CD8-positive, alpha-beta memory T cell (primary cell): ENCODE results near the gene DPH1. TPM values are rescaled to one million over a fixed set of nuclear protein-coding genes. Genes with fewer than 3 reads are reported as not detected.

Source experiments
- CTCF ChIA-PET: fragments of 350-600 bp; sonication (Branson Sonifier 250); formaldehyde crosslinking; loops from one replicate; lab custom pipeline; 2021; ENCODE audit warnings: antibody characterized with exemption; lab: Charles Lee
- POLR2A ChIA-PET: fragments of 350-600 bp; sonication (Branson Sonifier 250); formaldehyde crosslinking; loops from one replicate; lab custom pipeline; 2021; ENCODE audit warnings: antibody characterized with exemption; lab: Charles Lee
- DNase-seq, 5 donors: peaks; one replicate each; pipeline versions ENCODE4 v3.0.0 to v3.0.0-alpha.2; 2020 to 2022; ENCODE audit warnings: mixed read lengths in 1 of 5
- H3K27ac ChIP-seq: one replicate; pipeline ENCODE4 v1.7.0; 2013; ENCODE audit warnings: low read depth, mild to moderate bottlenecking, low read length, moderate library complexity
- H3K27me3 ChIP-seq: 2 replicates; pipeline ENCODE4 v1.7.0; 2013; ENCODE audit warnings: low read length, mild to moderate bottlenecking; ENCODE audit not compliant: insufficient read depth, poor library complexity, severe bottlenecking
- H3K36me3 ChIP-seq: 2 replicates; pipeline ENCODE4 v1.7.0; 2013; ENCODE audit warnings: mild to moderate bottlenecking, low read length, moderate library complexity; ENCODE audit not compliant: insufficient read depth
- H3K4me1 ChIP-seq: 2 replicates; pipeline ENCODE4 v1.7.0; 2013; ENCODE audit warnings: mild to moderate bottlenecking, low read length, moderate library complexity; ENCODE audit not compliant: insufficient read depth
- H3K4me3 ChIP-seq: 2 replicates; pipeline ENCODE4 v1.7.0; 2013; ENCODE audit warnings: mild to moderate bottlenecking, low read length
- H3K9me3 ChIP-seq: 2 replicates; pipeline ENCODE4 v1.7.0; 2013; ENCODE audit warnings: mild to moderate bottlenecking, low read length
- H3K27ac Mint-ChIP-seq, 8 donors: one replicate each; pipeline ENCODE4 v1.8.0; 2020 to 2021; ENCODE audit warnings: mixed read lengths in 8 of 8, mild to moderate bottlenecking in 6 of 8, inconsistent platforms in 3 of 8, moderate library complexity in 3 of 8
- H3K27me3 Mint-ChIP-seq, 2 donors: one replicate each; pipeline ENCODE4 v1.8.0; 2020 to 2021; ENCODE audit warnings: mixed read lengths in 2 of 2, mild to moderate bottlenecking in 1 of 2, moderate library complexity in 1 of 2
- H3K36me3 Mint-ChIP-seq, 3 donors: one replicate each; pipeline ENCODE4 v1.8.0; 2020 to 2021; ENCODE audit warnings: mixed read lengths in 3 of 3, inconsistent platforms in 1 of 3, mild to moderate bottlenecking in 1 of 3
- H3K4me1 Mint-ChIP-seq, 3 donors: one replicate each; pipeline ENCODE4 v1.8.0; 2020 to 2021; ENCODE audit warnings: mixed read lengths in 3 of 3, inconsistent platforms in 1 of 3, mild to moderate bottlenecking in 1 of 3
- H3K4me3 Mint-ChIP-seq, 7 donors: one replicate each; pipeline ENCODE4 v1.8.0; 2020 to 2021; ENCODE audit warnings: mixed read lengths in 7 of 7, mild to moderate bottlenecking in 6 of 7, moderate library complexity in 4 of 7, inconsistent platforms in 2 of 7
- H3K9me3 Mint-ChIP-seq, 5 donors: one replicate each; pipeline ENCODE4 v1.8.0; 2020 to 2022; ENCODE audit warnings: mixed read lengths in 5 of 5, mild to moderate bottlenecking in 3 of 5, moderate library complexity in 2 of 5, inconsistent platforms in 1 of 5
- polyA plus RNA-seq: library from polyadenylated mRNA; unstranded; fragments of 300-500 nt; fragmentation: Illumina TruSeq; gene quantifications from one replicate; pipeline ENCODE4 v1.2.3, GENCODE V29; 2021
- total RNA-seq, 2 experiments: library from RNA; stranded (reverse); gene quantifications; one replicate each; pipeline ENCODE4 v1.2.3, GENCODE V29; 2021

DPH1 gene
- total and polyA plus RNA-seq, 3 experiments from 2014 or later: 33.2 to 43.8 (median 38.5) TPM

GRCh38 chr17:2092253-2092652 lies 62.3 kb downstream of the DPH1 start:
- Histone ChIP-seq H3K9me3 (no peaks in the 10 kb centered on the region), H3K4me1 (peaks cover 36% of the 10 kb centered on the region), H3K4me3 (no peak overlapping the region), H3K27me3 (no peaks in the 10 kb centered on the region), H3K27ac (no peak overlapping the region), H3K36me3 (no peaks in the 10 kb centered on the region)
- Mint-ChIP-seq H3K4me1 (peaks cover 40 to 59% (median 47%) of the 10 kb centered on the region in 3 donors), H3K27me3 (no peaks in the 10 kb centered on the region), H3K4me3 (peak overlapping the region in 3 of 7 donors; percentile 1 to 40 (median 2)), H3K9me3 (no peaks in the 10 kb centered on the region), H3K36me3 (peaks cover 0 to 24% (median 4%) of the 10 kb centered on the region in 3 donors), H3K27ac (peak overlapping the region in 5 of 8 donors; percentile 12 to 84 (median 46))
- POLR2A ChIA-PET: no interaction called here
- CTCF ChIA-PET: interaction anchor here (6.9 kb wide), 1 partner anchor 35 kb away, joined by 73 read pairs; the partner anchor contains the start of gene HIC1
- no peak for DNase-seq

- H3K36me3 ChIP-seq: no peaks in the 10 kb centered on the region
- no peaks in the 10 kb centered on the region for H3K27me3 ChIP-seq
- Mint-ChIP-seq H3K4me3 (no peak overlapping the region), H3K36me3 (peaks cover 0 to 31% (median 8%) of the 10 kb centered on the region in 3 donors), H3K27ac (peak overlapping the region in 2 of 8 donors; percentile 51 to 66), H3K27me3 (no peaks in the 10 kb centered on the region), H3K9me3 (no peaks in the 10 kb centered on the region), H3K4me1 (peaks cover 30 to 50% (median 37%) of the 10 kb centered on the region in 3 donors)
- H3K4me1 ChIP-seq: peaks cover 25% of the 10 kb centered on the region
- H3K4me3 ChIP-seq: no peak overlapping the region
- H3K27ac ChIP-seq: no peak overlapping the region
- POLR2A ChIA-PET: no interaction called here
- no peaks in the 10 kb centered on the region for H3K9me3 ChIP-seq
- CTCF ChIA-PET: no interaction called here
- DNase-seq: no peak
Observed at GRCh38 chr17:2093349-2093748, 63.4 kb downstream of the DPH1 start.

Other genes with a start within 250 kb of the DPH1 start
- 10 to 100 TPM; 18.7 to 20.1 TPM for gene SMYD4, start 200.3 kb upstream of the DPH1 start, total RNA-seq
- 16.4 TPM for gene SMYD4, start 200.3 kb upstream of the DPH1 start, polyA plus RNA-seq
- gene RPA1, start 200.1 kb upstream of the DPH1 start, total RNA-seq: 100 to 1,000 TPM; 168 to 192 TPM
- gene RPA1, start 200.1 kb upstream of the DPH1 start, polyA plus RNA-seq: 92.3 TPM
- 1 to 10 TPM; 1.0 to 1.2 TPM for gene RTN4RL1, start 4.8 kb upstream of the DPH1 start, total RNA-seq
- gene RTN4RL1, start 4.8 kb upstream of the DPH1 start, polyA plus RNA-seq: 0.32 TPM
- 10 to 100 TPM; 54.2 to 56.2 TPM for gene OVCA2, start 11.9 kb downstream of the DPH1 start, total RNA-seq
- gene OVCA2, start 11.9 kb downstream of the DPH1 start, polyA plus RNA-seq: 60.0 TPM
- gene HIC1, start 24.9 kb downstream of the DPH1 start, total RNA-seq: 10 to 100 TPM; 39.5 to 42.7 TPM
- 1.3 TPM for gene HIC1, start 24.9 kb downstream of the DPH1 start, polyA plus RNA-seq